Sigmoid colon (tissue), 3 donors: ENCODE results near the gene VAV1.

Experiments
- CTCF ChIP-seq, 4 experiments: fragments of 450-650 bp in 3 of 4; fragments of 200-600 bp in 1 of 4; IDR thresholded peaks; one replicate each; pipeline ENCODE4 v1.5.1; 2016 to 2019; ENCODE audit warnings: antibody characterized with exemption in 4 of 4, mild to moderate bottlenecking in 3 of 4, moderate library complexity in 2 of 4
- POLR2A ChIP-seq, 2 donors: fragments of 450-650 bp; IDR thresholded peaks; one replicate each; pipeline ENCODE4 v1.6.1; 2016; ENCODE audit warnings: antibody characterized with exemption in 2 of 2, mild to moderate bottlenecking in 2 of 2, moderate library complexity in 2 of 2

GRCh38 chr19:6732803-6733337 is 39.6 kb upstream of the VAV1 start:
- TF ChIP-seq CTCF (IDR thresholded peaks at IDR 0.05) (no peak), POLR2A (IDR thresholded peaks at IDR 0.05) (no peak)
